SKM-1 (cell line): ENCODE results near the gene CD9.

Source experiments
- DNase-seq: peaks from one replicate; lab custom pipeline; 2025; ENCODE audit not compliant: unreplicated experiment; lab: John Stamatoyannopoulos, UW

Gene CD9

GRCh38 chr12:6216581-6216980 is 16.4 kb downstream of the CD9 start:
- DNase-seq: no peak

GRCh38 chr12:6218347-6218925 is 18.2 kb downstream of the CD9 start:
- DNase-seq: no peak

GRCh38 chr12:6219980-6220379 is 19.8 kb downstream of the CD9 start:
- DNase-seq: no peak

GRCh38 chr12:6221146-6221545 is 20.9 kb downstream of the CD9 start:
- DNase-seq: no peak

GRCh38 chr12:6222078-6222654 is 22.0 kb downstream of the CD9 start:
- no peak for DNase-seq

GRCh38 chr12:6223545-6223944 is 23.3 kb downstream of the CD9 start:
- no peak for DNase-seq

- DNase-seq: no peak
Observed at GRCh38 chr12:6224550-6224949, 24.4 kb downstream of the CD9 start.

- DNase-seq: no peak
Observed at GRCh38 chr12:6225630-6226001, 25.4 kb downstream of the CD9 start.

GRCh38 chr12:6226002-6226678 is 25.9 kb downstream of the CD9 start:
- DNase-seq: no peak

GRCh38 chr12:6226679-6227051 is 26.5 kb downstream of the CD9 start:
- no peak for DNase-seq

GRCh38 chr12:6228535-6229223 is 28.5 kb downstream of the CD9 start:
- DNase-seq: no peak

GRCh38 chr12:6229224-6230218 is 29.3 kb downstream of the CD9 start:
- no peak for DNase-seq

- peak; percentile 10 for DNase-seq
Observed at GRCh38 chr12:6230321-6231110, 30.3 kb downstream of the CD9 start.

- DNase-seq: no peak
Observed at GRCh38 chr12:6231359-6232268, 31.4 kb downstream of the CD9 start.

- DNase-seq: peak; percentile 1
Observed at GRCh38 chr12:6233121-6233971, 33.1 kb downstream of the CD9 start.

- DNase-seq: no peak
Observed at GRCh38 chr12:6234214-6234613, 34.0 kb downstream of the CD9 start.

GRCh38 chr12:6234906-6235305 is 34.7 kb downstream of the CD9 start:
- no peak for DNase-seq

GRCh38 chr12:6235499-6235898 is 35.3 kb downstream of the CD9 start:
- no peak for DNase-seq
